SK-N-SH treated with all-trans-retinoic acid at 6 μM for 48 hours (cell line): ENCODE data around the gene SNED1.

Source experiments
- ATAC-seq: fragments of 200-7000 bp; cut with Tn5 transposase; 3 replicates; pipeline ENCODE4 v1.9.1; 2020; ENCODE audit warnings: mild to moderate bottlenecking, moderate library complexity
- ARNTL ChIP-seq: fragments of 450-650 bp; formaldehyde crosslinking; IDR thresholded peaks from 2 replicates; pipeline ENCODE4 v1.5.0; 2020; ENCODE audit warnings: low read depth, mild to moderate bottlenecking, moderate library complexity, borderline replicate concordance
- BACH2 ChIP-seq: fragments of 250-450 bp; sonication (Bioruptor Pico); IDR thresholded peaks from 2 replicates; pipeline ENCODE4 v1.9.0; 2021; ENCODE audit warnings: mild to moderate bottlenecking, borderline replicate concordance
- CREB5 ChIP-seq: fragments of 250-450 bp; sonication (Bioruptor Pico); IDR thresholded peaks from 2 replicates; pipeline ENCODE4 v1.5.1; 2020; ENCODE audit warnings: low read depth, mild to moderate bottlenecking, moderate library complexity
- CSDC2 ChIP-seq: fragments of 250-450 bp; sonication (Bioruptor Pico); IDR thresholded peaks from 2 replicates; pipeline ENCODE4 v1.5.0; 2020; ENCODE audit warnings: mild to moderate bottlenecking, moderate library complexity
- ESRRG ChIP-seq: fragments of 250-450 bp; sonication (Bioruptor Pico); IDR thresholded peaks from 2 replicates; pipeline ENCODE4 v1.6.1; 2021; ENCODE audit warnings: mild to moderate bottlenecking
- ISL1 ChIP-seq: fragments of 250-450 bp; sonication (Bioruptor Pico); IDR thresholded peaks from 2 replicates; pipeline ENCODE4 v2.1.2; 2022; ENCODE audit warnings: mild to moderate bottlenecking, moderate library complexity
- OSR1 ChIP-seq: fragments of 250-450 bp; sonication (Bioruptor Pico); IDR thresholded peaks from 2 replicates; pipeline ENCODE4 v1.8.0; 2022; ENCODE audit warnings: moderate library complexity, mild to moderate bottlenecking, inconsistent platforms
- PATZ1 ChIP-seq: fragments of 250-450 bp; sonication (Bioruptor Pico); IDR thresholded peaks from 2 replicates; pipeline ENCODE4 v1.8.0; 2020; ENCODE audit warnings: mild to moderate bottlenecking, moderate library complexity, borderline replicate concordance
- POU6F1 ChIP-seq: fragments of 250-450 bp; sonication (Bioruptor Pico); IDR thresholded peaks from 2 replicates; pipeline ENCODE4 v1.8.0; 2021; ENCODE audit warnings: low read depth, mild to moderate bottlenecking, moderate library complexity, borderline replicate concordance
- PPARA ChIP-seq: fragments of 250-450 bp; sonication (Bioruptor Pico); IDR thresholded peaks from 2 replicates; pipeline ENCODE4 v1.5.0; 2020; ENCODE audit warnings: mild to moderate bottlenecking, borderline replicate concordance
- RARB ChIP-seq: fragments of 250-450 bp; sonication (Bioruptor Pico); IDR thresholded peaks from 2 replicates; pipeline ENCODE4 v1.8.0; 2021; ENCODE audit warnings: mild to moderate bottlenecking, moderate library complexity
- SNAI2 ChIP-seq: fragments of 250-450 bp; sonication (Bioruptor Pico); IDR thresholded peaks from 2 replicates; pipeline ENCODE4 v1.5.0; 2020; ENCODE audit warnings: mild to moderate bottlenecking, moderate library complexity
- TCF4 ChIP-seq: fragments of 250-450 bp; sonication (Bioruptor Pico); IDR thresholded peaks from 2 replicates; pipeline ENCODE4 v1.8.0; 2021; ENCODE audit warnings: mild to moderate bottlenecking, moderate library complexity, borderline replicate concordance
- TOX ChIP-seq: fragments of 250-450 bp; sonication (Bioruptor Pico); IDR thresholded peaks from 2 replicates; pipeline ENCODE4 v1.8.0; 2021; ENCODE audit warnings: mild to moderate bottlenecking, moderate library complexity, borderline replicate concordance
- ZC3H10 ChIP-seq: fragments of 250-450 bp; sonication (Bioruptor Pico); IDR thresholded peaks from 2 replicates; pipeline ENCODE4 v1.5.1; 2021; ENCODE audit warnings: mild to moderate bottlenecking, moderate library complexity
- ZFP3 ChIP-seq: fragments of 250-450 bp; sonication (Bioruptor Pico); IDR thresholded peaks from 2 replicates; pipeline ENCODE4 v1.5.0; 2020; ENCODE audit warnings: mild to moderate bottlenecking, moderate library complexity
- ZFP30 ChIP-seq: fragments of 450-650 bp; formaldehyde crosslinking; IDR thresholded peaks from 2 replicates; pipeline ENCODE4 v1.5.0; 2022; ENCODE audit warnings: mild to moderate bottlenecking, moderate library complexity
- TF ChIP-seq, protein P1 (sequence below): fragments of 250-450 bp; sonication (Bioruptor Pico); IDR thresholded peaks from 2 replicates; pipeline ENCODE4 v1.5.1; 2021; ENCODE audit warnings: mild to moderate bottlenecking, moderate library complexity
- TF ChIP-seq, protein P2 (sequence below): fragments of 250-450 bp; sonication (Bioruptor Pico); IDR thresholded peaks from 2 replicates; pipeline ENCODE4 v1.5.0; 2020; ENCODE audit warnings: mild to moderate bottlenecking, moderate library complexity

Gene SNED1

GRCh38 chr2:241010531-241011295 lies 12.3 kb downstream of the SNED1 start:
- no peak; the same call in 2 of the 3 replicates for ATAC-seq
- TF ChIP-seq RARB (CRISPR knock-in tag) (no peak), ZFP30 (no peak), OSR1 (no peak)

- TF ChIP-seq RARB (CRISPR knock-in tag), result no peak
- TF ChIP-seq OSR1, result no peak
- TF ChIP-seq, protein P1, sequence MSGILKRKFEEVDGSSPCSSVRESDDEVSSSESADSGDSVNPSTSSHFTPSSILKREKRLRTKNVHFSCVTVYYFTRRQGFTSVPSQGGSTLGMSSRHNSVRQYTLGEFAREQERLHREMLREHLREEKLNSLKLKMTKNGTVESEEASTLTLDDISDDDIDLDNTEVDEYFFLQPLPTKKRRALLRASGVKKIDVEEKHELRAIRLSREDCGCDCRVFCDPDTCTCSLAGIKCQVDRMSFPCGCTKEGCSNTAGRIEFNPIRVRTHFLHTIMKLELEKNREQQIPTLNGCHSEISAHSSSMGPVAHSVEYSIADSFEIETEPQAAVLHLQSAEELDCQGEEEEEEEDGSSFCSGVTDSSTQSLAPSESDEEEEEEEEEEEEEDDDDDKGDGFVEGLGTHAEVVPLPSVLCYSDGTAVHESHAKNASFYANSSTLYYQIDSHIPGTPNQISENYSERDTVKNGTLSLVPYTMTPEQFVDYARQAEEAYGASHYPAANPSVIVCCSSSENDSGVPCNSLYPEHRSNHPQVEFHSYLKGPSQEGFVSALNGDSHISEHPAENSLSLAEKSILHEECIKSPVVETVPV (CRISPR knock-in tag), result no peak
- no peak for TF ChIP-seq PATZ1
- TF ChIP-seq POU6F1, result no peak
- TF ChIP-seq CREB5 (CRISPR knock-in tag), result no peak
- TF ChIP-seq ESRRG (CRISPR knock-in tag), result no peak
- no peak for TF ChIP-seq ISL1 (CRISPR knock-in tag)
- TF ChIP-seq, protein P2, sequence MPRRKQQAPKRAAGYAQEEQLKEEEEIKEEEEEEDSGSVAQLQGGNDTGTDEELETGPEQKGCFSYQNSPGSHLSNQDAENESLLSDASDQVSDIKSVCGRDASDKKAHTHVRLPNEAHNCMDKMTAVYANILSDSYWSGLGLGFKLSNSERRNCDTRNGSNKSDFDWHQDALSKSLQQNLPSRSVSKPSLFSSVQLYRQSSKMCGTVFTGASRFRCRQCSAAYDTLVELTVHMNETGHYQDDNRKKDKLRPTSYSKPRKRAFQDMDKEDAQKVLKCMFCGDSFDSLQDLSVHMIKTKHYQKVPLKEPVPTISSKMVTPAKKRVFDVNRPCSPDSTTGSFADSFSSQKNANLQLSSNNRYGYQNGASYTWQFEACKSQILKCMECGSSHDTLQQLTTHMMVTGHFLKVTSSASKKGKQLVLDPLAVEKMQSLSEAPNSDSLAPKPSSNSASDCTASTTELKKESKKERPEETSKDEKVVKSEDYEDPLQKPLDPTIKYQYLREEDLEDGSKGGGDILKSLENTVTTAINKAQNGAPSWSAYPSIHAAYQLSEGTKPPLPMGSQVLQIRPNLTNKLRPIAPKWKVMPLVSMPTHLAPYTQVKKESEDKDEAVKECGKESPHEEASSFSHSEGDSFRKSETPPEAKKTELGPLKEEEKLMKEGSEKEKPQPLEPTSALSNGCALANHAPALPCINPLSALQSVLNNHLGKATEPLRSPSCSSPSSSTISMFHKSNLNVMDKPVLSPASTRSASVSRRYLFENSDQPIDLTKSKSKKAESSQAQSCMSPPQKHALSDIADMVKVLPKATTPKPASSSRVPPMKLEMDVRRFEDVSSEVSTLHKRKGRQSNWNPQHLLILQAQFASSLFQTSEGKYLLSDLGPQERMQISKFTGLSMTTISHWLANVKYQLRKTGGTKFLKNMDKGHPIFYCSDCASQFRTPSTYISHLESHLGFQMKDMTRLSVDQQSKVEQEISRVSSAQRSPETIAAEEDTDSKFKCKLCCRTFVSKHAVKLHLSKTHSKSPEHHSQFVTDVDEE (CRISPR knock-in tag), result no peak
- TF ChIP-seq ARNTL (CRISPR knock-in tag), result no peak
- TF ChIP-seq SNAI2 (CRISPR knock-in tag), result no peak
- no peak for TF ChIP-seq TCF4 (CRISPR knock-in tag)
- TF ChIP-seq ZC3H10 (CRISPR knock-in tag), result no peak
- TF ChIP-seq CSDC2 (CRISPR knock-in tag), result no peak
- no peak for TF ChIP-seq TOX
- TF ChIP-seq BACH2, result no peak
- TF ChIP-seq ZFP3, result no peak
- no peak for TF ChIP-seq ZFP30
- TF ChIP-seq, all 23 proteins: peak for 0
- no peak for ATAC-seq
These were observed 12.8 kb downstream of the SNED1 start for GRCh38 chr2:241011296-241011600.

DNA sequence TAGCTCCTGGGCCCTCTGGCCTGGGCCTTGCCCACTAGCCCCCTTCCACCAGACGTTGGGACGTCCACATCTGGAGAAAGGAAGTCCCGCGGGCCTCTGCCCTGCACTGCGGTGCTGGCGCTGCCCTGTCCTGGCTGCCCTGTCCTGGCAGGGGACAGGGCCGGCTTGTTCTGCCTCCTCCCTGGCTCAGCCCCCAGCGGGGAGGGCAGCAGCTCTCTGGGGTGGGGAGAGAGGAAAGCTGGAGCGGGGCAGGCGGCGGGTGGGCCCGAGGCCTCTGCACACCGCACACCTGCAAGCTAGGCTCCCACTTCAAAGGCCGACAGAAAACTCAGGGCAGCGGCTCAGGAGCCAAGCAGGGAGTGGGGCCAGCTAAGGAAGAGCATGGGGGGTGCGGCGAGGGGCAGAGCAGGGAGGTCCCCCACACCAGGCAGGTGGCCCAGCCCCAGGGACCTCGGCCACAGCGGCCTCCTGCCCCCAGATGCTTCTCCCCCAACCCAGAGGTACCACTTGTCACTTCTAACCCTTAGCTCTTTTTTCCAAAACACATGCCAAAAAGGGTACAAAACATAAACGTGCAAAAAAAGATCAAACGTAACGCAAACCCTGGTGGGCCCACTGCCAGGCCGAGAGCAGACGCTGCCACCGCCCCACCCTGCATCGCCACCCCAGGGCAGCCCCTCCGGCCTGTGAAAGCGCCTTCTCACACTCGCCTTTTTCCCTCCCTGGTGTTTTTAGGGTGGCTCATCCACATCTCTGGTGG lies 13.5 kb downstream of the SNED1 start:
- ATAC-seq, result no peak
- TF ChIP-seq PPARA (CRISPR knock-in tag) (no peak), OSR1 (no peak), PATZ1 (no peak), RARB (CRISPR knock-in tag) (no peak)
- TF ChIP-seq, all 23 proteins: peak for 0
